Transverse colon (tissue), 4 donors: Measurements from ENCODE around the gene PDE4C.

Source experiments
- EP300 ChIP-seq: sonication (generic); formaldehyde crosslinking; IDR thresholded peaks from one replicate; pipeline ENCODE4 v1.6.1; 2017; ENCODE audit warnings: antibody characterized with exemption, low read depth
- POLR2A ChIP-seq: fragments of 450-650 bp; IDR thresholded peaks from one replicate; pipeline ENCODE4 v1.6.1; 2016; ENCODE audit warnings: antibody characterized with exemption, mild to moderate bottlenecking, moderate library complexity
- POLR2AphosphoS5 ChIP-seq, 3 donors: sonication (generic); formaldehyde crosslinking; IDR thresholded peaks; one replicate each; pipeline ENCODE4 v1.6.1; 2016; ENCODE audit warnings: antibody characterized with exemption in 3 of 3
- TF ChIP-seq, protein P1 (sequence below), 5 experiments: fragments of 200-600 bp in 3 of 5; fragments of 450-650 bp in 2 of 5; sonication (generic) in 3 of 5; IDR thresholded peaks; 1 replicate in 2 of 5; 2 replicates in 3 of 5; pipeline ENCODE4 v1.5.1; 2016 to 2017; ENCODE audit warnings: antibody characterized with exemption in 5 of 5, inconsistent platforms in 3 of 5, mild to moderate bottlenecking in 2 of 5, moderate library complexity in 1 of 5

DNA sequence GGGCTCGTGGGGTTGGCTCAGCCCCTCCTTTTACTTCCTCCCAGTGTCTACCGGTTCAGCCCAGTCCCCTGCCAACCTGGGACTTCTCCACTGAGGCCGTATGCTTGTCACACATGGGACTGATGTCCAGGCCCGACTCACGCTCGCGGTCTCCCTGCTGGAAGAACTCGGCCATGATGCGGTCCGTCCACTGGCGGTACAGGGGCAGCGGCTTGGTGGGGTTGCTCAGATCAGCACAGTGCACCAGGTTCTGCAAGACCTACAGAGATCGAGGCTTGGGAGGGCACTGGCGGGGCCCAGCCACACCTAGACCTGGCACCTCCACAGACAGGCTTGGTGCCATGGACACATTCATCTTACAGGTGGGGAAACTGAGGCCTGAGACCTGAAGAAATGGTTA is 14.6 kb downstream of the PDE4C start:
- TF ChIP-seq, protein P1, sequence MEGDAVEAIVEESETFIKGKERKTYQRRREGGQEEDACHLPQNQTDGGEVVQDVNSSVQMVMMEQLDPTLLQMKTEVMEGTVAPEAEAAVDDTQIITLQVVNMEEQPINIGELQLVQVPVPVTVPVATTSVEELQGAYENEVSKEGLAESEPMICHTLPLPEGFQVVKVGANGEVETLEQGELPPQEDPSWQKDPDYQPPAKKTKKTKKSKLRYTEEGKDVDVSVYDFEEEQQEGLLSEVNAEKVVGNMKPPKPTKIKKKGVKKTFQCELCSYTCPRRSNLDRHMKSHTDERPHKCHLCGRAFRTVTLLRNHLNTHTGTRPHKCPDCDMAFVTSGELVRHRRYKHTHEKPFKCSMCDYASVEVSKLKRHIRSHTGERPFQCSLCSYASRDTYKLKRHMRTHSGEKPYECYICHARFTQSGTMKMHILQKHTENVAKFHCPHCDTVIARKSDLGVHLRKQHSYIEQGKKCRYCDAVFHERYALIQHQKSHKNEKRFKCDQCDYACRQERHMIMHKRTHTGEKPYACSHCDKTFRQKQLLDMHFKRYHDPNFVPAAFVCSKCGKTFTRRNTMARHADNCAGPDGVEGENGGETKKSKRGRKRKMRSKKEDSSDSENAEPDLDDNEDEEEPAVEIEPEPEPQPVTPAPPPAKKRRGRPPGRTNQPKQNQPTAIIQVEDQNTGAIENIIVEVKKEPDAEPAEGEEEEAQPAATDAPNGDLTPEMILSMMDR (IDR thresholded peaks at IDR 0.05) = no peak
- TF ChIP-seq EP300 (no peak), POLR2AphosphoS5 (IDR thresholded peaks at IDR 0.05) (no peak), POLR2A (no peak)
